ENCODE measurements around the gene BCL11A.

BCL11A gene

DNA sequence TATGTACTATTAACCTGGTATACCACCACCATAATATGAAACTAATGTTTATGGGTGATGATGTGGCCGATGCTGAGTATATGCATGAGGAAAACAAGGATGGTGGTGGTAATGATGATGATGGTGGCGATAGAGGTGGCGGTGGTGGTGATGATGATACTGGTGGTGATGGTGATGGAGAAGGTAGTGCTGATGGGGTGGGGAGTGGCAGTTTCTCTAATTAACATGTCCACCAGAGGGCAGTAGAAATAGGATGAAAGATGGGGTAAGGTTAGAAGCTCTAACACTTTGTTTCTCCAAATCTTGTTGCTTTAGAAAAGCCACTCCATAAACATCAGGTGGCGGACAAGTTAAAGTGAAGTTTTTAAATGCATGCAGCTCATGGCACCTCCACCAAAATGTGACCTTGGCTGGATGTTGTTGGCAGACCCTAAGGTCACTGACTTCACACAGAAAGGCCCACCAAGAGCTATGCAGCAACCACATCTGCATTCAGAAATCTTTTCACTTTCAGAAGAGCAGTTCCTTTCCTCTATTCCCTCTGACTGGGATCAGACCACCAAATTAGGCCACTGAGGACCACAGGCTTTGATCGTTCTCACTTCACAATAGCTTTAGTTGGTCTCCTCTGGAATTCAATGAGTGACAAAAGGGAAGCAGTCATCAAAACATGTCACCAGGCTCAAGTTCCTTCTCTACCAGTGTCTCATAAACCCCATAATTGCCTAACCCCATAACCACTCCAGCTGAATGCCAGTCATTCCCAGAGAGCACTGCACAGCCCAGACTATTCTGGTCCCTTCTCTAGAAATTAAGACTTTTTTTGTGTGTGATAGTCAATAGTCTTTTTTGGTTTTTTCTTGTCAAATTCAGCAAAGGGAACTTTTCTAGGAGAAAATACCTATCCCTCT lies 7.5 kb upstream of the BCL11A start:
- intact Hi-C loops (cut with DNase I) = no loop called here
- DNase-seq = no peak

DNA sequence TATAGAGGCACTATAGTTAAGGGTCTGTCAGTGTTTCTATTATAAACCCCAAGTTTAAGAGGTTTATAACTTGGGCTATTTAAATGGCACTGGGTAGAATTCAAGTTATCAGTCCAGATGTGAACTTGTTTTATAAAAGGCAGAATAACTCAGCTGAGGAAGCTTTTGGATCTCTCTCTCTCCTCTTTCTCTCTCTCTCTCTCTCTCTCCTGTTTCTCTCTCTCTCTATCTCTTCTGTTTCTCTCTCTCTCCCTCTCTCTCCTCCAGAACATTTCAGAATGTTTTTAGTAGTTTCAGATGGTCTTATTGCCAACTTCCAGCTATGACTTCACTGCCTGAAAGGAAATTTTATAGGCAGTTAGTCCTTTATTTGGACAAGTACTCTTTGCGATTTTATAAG lies 6.4 kb upstream of the BCL11A start:
- no peak for DNase-seq
- intact Hi-C loops (cut with DNase I) = loop anchor here (10.0 kb wide), 1 partner anchor 265 kb away; no protein-coding TSS in a partner anchor

DNA sequence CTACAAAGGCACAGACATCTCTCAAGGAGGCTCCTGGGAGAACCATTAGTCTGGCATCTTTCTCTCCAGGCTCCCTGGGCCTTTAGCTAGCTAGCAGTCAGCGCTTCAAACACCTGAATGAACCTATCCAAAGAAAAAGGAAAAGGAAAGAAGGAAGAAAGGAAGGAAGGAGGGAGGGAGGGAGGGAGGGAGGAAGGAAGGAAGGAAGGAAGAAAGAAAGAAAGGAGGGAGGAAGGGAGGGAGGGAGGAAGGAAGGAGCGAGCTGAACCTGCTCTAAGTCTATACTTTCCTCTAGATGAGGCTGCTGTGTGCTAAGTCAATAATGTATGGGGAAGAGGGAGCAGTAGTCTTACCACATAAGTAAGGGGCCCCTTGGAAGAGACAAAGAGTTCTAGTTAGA lies 5.1 kb upstream of the BCL11A start:
- intact Hi-C loops (cut with DNase I) = loop anchor here (10.0 kb wide), 1 partner anchor 264 kb away; no protein-coding TSS in a partner anchor
- no peak for DNase-seq

DNA sequence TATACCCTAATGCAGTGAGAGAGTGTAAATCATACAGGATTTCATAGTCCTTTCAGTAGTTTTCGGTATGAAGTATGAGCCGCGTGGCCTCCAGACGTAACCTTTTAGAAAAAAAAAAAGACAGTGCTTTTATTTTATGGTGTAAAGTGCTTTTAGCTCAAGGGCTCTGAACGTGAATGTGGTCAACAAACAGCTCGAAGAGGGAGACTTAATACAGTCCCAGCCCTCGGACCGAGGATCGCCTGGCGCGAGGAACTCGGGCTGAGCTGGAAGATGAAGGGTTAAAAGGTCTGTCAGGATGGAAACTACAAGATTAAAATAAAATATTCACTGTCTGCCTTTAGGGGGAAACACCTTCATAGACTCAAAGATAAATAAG lies 4.0 kb upstream of the BCL11A start:
- DNase-seq = peak in 2 of 10 donors; percentile 50 to 82
- intact Hi-C loops (cut with DNase I) = loop anchor here (10.0 kb wide), 1 partner anchor 263 kb away; no protein-coding TSS in a partner anchor

GRCh38 chr2:60556576-60557485 lies 3.4 kb upstream of the BCL11A start:
- intact Hi-C loops (cut with DNase I) = loop anchor here (10.0 kb wide), 1 partner anchor 262 kb away; no protein-coding TSS in a partner anchor
- peak in 1 of 10 donors; percentile 56 for DNase-seq

DNA sequence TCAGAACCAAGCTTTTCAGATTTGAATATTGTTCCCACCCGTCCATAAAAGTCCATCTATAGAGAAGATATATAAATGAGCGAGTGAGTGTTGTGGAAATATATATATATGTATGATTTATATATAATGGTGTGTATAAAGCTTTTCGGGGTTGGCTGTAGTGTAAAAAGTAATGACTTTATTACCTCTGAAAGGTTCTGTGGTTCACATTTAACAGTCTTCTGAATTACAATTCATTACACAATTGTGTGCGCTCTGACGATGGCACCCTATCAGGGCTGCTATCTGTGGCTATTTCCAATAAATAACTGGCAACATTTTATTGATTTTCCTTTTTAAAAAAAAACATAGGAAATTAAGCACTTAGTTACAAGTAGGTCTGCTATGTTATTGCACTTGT lies 2.7 kb upstream of the BCL11A start:
- intact Hi-C loops (cut with DNase I) = loop anchor here (10.0 kb wide), 1 partner anchor 261 kb away; no protein-coding TSS in a partner anchor
- no peak for DNase-seq

- intact Hi-C loops (cut with DNase I) = loop anchor here (10.0 kb wide), 1 partner anchor 261 kb away; no protein-coding TSS in a partner anchor
- DNase-seq = no peak
Observed at GRCh38 chr2:60555783-60556139, 2.3 kb upstream of the BCL11A start.

GRCh38 chr2:60555066-60555782 lies 1.8 kb upstream of the BCL11A start:
- intact Hi-C loops (cut with DNase I) = loop anchor here (10.0 kb wide), 1 partner anchor 260 kb away; no protein-coding TSS in a partner anchor

DNA sequence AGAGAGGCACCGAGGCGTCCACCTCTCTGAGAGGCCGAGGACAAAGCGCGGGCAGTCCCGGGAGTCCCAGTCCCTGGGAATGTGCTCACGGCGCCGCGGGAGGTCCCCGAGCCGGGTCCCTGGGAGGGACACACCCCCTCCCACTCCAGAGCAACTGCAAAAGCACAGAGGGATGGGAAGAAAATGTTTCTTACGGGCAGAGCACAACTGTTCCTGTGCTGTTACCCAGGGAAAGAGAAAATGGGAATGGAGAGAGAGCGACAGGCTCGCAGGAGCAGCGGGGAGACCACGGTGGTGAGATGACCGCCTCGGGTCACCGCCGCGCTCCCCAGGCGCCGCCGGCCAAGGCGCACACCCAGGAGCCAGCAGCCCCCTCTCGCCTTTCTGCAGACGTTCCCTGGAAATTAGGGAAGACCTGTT lies 1.2 kb upstream of the BCL11A start:
- peak in 3 of 10 donors; percentile 21 to 81 (median 70) for DNase-seq
- intact Hi-C loops (cut with DNase I) = loop anchor here (5.0 to 10.0 kb wide), 2 partner anchors 260 to 1527 kb away; no protein-coding TSS in a partner anchor

More at GRCh38 chr2:60555066-60555782, 1.8 kb upstream of the BCL11A start:
- DNase-seq = peak in 6 of 10 donors; percentile 51 to 93 (median 74)

- peak in 7 of 10 donors; percentile 31 to 85 (median 63) for DNase-seq
- intact Hi-C loops (cut with DNase I) = loop anchor here (5.0 to 10.0 kb wide), 2 partner anchors 259 to 1527 kb away; no protein-coding TSS in a partner anchor
Observed at GRCh38 chr2:60554074-60554645, 706 bp upstream of the BCL11A start.

DNA sequence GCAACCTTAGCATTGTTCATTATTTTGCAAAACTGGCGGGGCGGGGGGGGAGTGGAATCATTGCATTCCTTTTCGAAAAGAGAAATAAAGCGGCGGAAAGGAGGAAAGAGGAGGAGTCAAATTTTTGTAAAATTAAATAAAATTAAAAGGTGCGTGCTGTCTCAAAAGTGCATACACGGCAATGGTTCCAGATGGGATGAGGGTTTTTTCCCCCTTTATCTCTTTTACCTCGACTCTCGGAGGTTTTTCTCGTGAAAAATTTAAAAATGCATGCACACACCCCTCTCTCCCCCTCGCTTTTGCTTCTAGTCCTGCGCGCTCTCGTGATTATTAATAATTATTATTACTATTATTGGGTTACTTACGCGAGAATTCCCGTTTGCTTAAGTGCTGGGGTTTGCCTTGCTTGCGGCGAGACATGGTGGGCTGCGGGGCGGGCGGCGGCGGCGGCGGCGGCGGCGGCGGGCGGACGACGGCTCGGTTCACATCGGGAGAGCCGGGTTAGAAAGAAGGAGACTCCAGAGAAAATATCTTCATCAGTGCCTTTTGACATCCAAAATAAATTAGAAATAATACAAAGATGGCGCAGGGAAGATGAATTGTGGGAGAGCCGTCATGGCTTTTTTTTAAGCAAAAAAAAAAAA lies 481 bp downstream of the BCL11A start:
- intact Hi-C loops (cut with DNase I) = loop anchor here (5.0 to 10.0 kb wide), 2 partner anchors 258 to 1526 kb away; no protein-coding TSS in a partner anchor
- no peak for DNase-seq

DNA sequence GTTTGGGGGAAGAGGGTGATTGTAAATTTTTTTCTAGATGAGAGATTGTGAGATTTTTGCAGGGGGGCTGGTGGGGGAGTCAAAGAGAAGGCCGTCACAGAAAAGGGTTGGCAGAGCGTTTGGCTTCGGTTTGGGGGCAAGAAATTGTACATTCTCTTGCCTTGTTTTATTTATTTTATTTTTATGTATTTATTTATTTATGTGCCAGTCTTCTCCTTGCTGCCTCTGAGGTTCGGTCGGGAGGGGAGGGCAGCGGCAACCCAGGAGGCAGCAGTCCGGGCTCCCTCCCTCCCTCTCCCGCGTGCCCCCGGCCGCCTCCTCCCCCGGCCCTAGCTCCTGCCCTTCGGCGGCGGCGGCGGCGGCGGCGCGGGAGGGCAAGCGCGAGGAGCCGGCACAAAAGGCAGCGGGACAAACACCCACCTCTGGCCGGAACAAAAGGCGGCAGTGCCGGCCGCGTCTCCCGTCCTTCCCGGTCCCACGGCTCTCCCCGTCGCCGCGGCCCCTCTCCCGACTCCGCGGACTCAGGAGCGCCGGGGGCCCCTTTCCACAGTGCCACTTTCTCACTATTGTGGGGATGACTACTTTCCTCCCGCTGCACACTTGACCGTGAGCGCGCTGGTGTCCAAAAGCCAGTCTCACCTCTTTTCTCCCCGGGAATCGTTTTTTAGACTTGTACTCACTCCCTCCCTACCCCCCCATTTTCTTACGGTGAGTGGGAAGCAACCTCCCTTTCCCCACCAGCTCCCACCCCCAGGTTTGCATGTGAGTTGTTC lies 1.2 kb downstream of the BCL11A start:
- intact Hi-C loops (cut with DNase I) = loop anchor here (5.0 to 10.0 kb wide), 2 partner anchors 257 to 1525 kb away; no protein-coding TSS in a partner anchor
- peak in 3 of 10 donors; percentile 35 to 87 (median 81) for DNase-seq

- intact Hi-C loops (cut with DNase I) = loop anchor here (2.0 to 10.0 kb wide), 3 partner anchors 257 to 1524 kb away; no protein-coding TSS in a partner anchor
- peak in 4 of 10 donors; percentile 14 to 87 (median 62) for DNase-seq
Observed at GRCh38 chr2:60551240-60552077, 2.0 kb downstream of the BCL11A start.

GRCh38 chr2:60550984-60551239 lies 2.5 kb downstream of the BCL11A start:
- intact Hi-C loops (cut with DNase I) = loop anchor here (2.0 to 10.0 kb wide), 3 partner anchors 256 to 1524 kb away; no protein-coding TSS in a partner anchor
- DNase-seq = no peak

DNA sequence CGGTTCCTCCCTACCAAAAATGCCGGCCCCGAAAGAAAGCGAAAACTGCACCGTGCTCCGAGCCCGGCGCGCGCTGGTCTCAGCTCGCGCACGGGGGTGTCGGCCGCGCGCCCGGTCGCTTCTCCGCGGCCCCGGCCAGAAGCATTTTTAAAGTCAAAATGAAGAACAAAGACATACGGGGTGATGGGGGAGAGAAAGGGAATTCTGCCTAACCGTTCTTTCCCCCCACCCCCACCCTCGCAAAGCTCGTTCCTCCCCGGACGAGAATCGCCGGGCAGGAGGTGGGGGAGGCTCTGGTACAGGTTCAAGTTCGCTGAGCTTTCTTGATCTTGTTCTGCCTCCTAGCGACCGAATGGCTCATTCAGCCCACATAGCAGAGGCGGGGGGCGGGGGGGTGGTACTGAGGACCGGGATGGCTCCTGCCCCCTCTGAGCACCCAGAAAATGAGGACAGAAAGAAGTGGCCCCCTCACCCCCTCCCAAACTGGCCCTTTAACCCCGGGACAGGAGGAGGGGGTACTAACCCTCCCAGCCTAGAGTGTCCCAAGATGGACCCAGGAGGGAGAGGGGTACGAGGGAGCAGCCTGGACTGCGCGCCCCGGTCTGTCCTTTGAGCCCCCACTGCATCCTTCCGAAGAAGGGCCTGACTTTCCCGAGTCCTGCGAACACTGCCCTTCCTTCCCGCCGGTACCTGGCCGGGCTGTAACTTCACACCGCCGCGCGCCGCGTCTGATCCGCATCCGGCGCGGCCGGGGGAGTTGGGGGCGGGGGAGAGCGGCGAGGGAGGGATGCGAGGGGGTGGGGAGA lies 3.1 kb downstream of the BCL11A start:
- DNase-seq = peak in 7 of 10 donors; percentile 62 to 94 (median 74)
- intact Hi-C loops (cut with DNase I) = loop anchor here (2.0 to 10.0 kb wide), 3 partner anchors 256 to 1523 kb away; no protein-coding TSS in a partner anchor

DNA sequence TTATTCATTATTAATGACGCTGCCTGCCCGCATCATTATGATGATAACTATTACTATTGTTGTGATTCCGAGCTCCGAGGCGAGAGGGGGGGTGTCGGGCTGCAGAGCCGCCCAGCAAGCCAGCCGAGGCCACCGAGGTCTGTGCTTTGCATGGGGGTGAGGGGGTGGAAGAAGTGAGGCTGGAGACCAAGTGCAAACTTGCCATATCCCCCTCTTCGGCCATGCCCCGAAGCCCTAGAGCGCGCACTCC lies 3.6 kb downstream of the BCL11A start:
- intact Hi-C loops (cut with DNase I) = loop anchor here (2.0 to 10.0 kb wide), 4 partner anchors 255 to 1785 kb away; no protein-coding TSS in a partner anchor
- peak in 2 of 10 donors; percentile 83 to 88 for DNase-seq

All from posterior cingulate gyrus (tissue), 11 donors.